ENCODE results near the gene LAMC1. TPM values are rescaled to one million over a fixed set of nuclear protein-coding genes. Genes with fewer than 3 reads are reported as not detected.

LAMC1 gene
- total RNA-seq, 1 experiment from 2014 or later, result 113 TPM

- ChIA-PET POLR2A (no interaction called here), CTCF (interaction anchor here (0.7 kb wide), 1 partner anchor 113 kb away, joined by 3 read pairs; no protein-coding TSS in a partner anchor)
- H3K4me3 ChIP-seq (ENCODE audit: low read depth in 2 of 2, low read length in 2 of 2), result no peak overlapping the region
- no peak overlapping the region for H3K27ac ChIP-seq (ENCODE audit: low read length)
- H3K4me1 ChIP-seq (ENCODE audit: control insufficient read depth, insufficient read depth, low read length), result peaks cover 12% of the 10 kb centered on the region
- DNase-seq (ENCODE audit: low read depth, low spot score) (no peak), ATAC-seq (no peak)
- no peaks in the 10 kb centered on the region for H3K36me3 ChIP-seq (ENCODE audit: control insufficient read depth, insufficient read depth, low read length)
- in situ Hi-C loops (cut with HindIII; ENCODE audit: low pct_unique_long_range_greater_than_20kb, low sequenced_read_pairs) (no loop called here), intact Hi-C loops (cut with micrococcal nuclease; ENCODE audit: unreplicated experiment) (no loop called here)
- TF ChIP-seq REST (IDR thresholded peaks at IDR 0.05; ENCODE audit: insufficient read depth in 1 of 2, low read depth in 2 of 2, low read length in 1 of 2), result no peak
- TF ChIP-seq TCF7L2 (IDR thresholded peaks at IDR 0.05; ENCODE audit: low read depth, low read length), result no peak
- no peak for TF ChIP-seq POLR2AphosphoS5 (IDR thresholded peaks at IDR 0.05; ENCODE audit: low read depth, low read length)
- no peak for TF ChIP-seq SIN3A (IDR thresholded peaks at IDR 0.05; ENCODE audit: borderline replicate concordance, insufficient read depth, low read depth, low read length)
- TF ChIP-seq CTCF (IDR thresholded peaks at IDR 0.05), result no peak
- no TSS peak for BruUV-seq (replicated peaks)
- no peaks in the 10 kb centered on the region for H3K27me3 ChIP-seq (ENCODE audit: control insufficient read depth, insufficient read depth, low read length)
- H3K9me3 ChIP-seq (ENCODE audit: control insufficient read depth, insufficient read depth, low read depth, low read length), result no peaks in the 10 kb centered on the region
Observed at GRCh38 chr1:183159960-183160359, 136.7 kb downstream of the LAMC1 start.

GRCh38 chr1:183161391-183161790 is 138.2 kb downstream of the LAMC1 start:
- Histone ChIP-seq H3K36me3 (ENCODE audit: control insufficient read depth, insufficient read depth, low read length) (no peaks in the 10 kb centered on the region), H3K9me3 (ENCODE audit: control insufficient read depth, insufficient read depth, low read depth, low read length) (no peaks in the 10 kb centered on the region), H3K4me3 (ENCODE audit: low read depth in 2 of 2, low read length in 2 of 2) (no peak overlapping the region), H3K27ac (ENCODE audit: low read length) (no peak overlapping the region), H3K27me3 (ENCODE audit: control insufficient read depth, insufficient read depth, low read length) (no peaks in the 10 kb centered on the region), H3K4me1 (ENCODE audit: control insufficient read depth, insufficient read depth, low read length) (peaks cover 12% of the 10 kb centered on the region)
- BruUV-seq (replicated peaks), result no TSS peak
- ATAC-seq (no peak), DNase-seq (ENCODE audit: low read depth, low spot score) (no peak)
- ChIA-PET CTCF (no interaction called here), POLR2A (no interaction called here)
- no peak for TF ChIP-seq CTCF (IDR thresholded peaks at IDR 0.05)
- no peak for TF ChIP-seq SIN3A (IDR thresholded peaks at IDR 0.05; ENCODE audit: borderline replicate concordance, insufficient read depth, low read depth, low read length)
- TF ChIP-seq POLR2AphosphoS5 (IDR thresholded peaks at IDR 0.05; ENCODE audit: low read depth, low read length), result no peak
- TF ChIP-seq REST (IDR thresholded peaks at IDR 0.05; ENCODE audit: insufficient read depth in 1 of 2, low read depth in 2 of 2, low read length in 1 of 2), result no peak
- TF ChIP-seq TCF7L2 (IDR thresholded peaks at IDR 0.05; ENCODE audit: low read depth, low read length), result no peak
- in situ Hi-C loops (cut with HindIII; ENCODE audit: low pct_unique_long_range_greater_than_20kb, low sequenced_read_pairs) (no loop called here), intact Hi-C loops (cut with micrococcal nuclease; ENCODE audit: unreplicated experiment) (no loop called here)

Data from Panc1 (cell line).